Sigmoid colon (tissue), 4 donors: Measurements from ENCODE around the gene STK10.

Experiments used
- EP300 ChIP-seq, 4 donors: sonication (generic); formaldehyde crosslinking; IDR thresholded peaks; one replicate each; pipeline ENCODE4 v1.6.1; 2017; ENCODE audit warnings: antibody characterized with exemption in 4 of 4
- POLR2A ChIP-seq, 2 donors: fragments of 450-650 bp; IDR thresholded peaks; one replicate each; pipeline ENCODE4 v1.6.1; 2016; ENCODE audit warnings: antibody characterized with exemption in 2 of 2, mild to moderate bottlenecking in 2 of 2, moderate library complexity in 2 of 2
- POLR2AphosphoS5 ChIP-seq, 4 donors: sonication (generic); formaldehyde crosslinking; IDR thresholded peaks; one replicate each; pipeline ENCODE4 v1.6.1; 2017; ENCODE audit warnings: antibody characterized with exemption in 4 of 4
- TF ChIP-seq, protein P1 (sequence below), 4 experiments: fragments of 450-650 bp in 3 of 4; fragments of 200-600 bp in 1 of 4; IDR thresholded peaks; one replicate each; pipeline ENCODE4 v1.5.1; 2016 to 2019; ENCODE audit warnings: antibody characterized with exemption in 4 of 4, mild to moderate bottlenecking in 3 of 4, moderate library complexity in 2 of 4

DNA sequence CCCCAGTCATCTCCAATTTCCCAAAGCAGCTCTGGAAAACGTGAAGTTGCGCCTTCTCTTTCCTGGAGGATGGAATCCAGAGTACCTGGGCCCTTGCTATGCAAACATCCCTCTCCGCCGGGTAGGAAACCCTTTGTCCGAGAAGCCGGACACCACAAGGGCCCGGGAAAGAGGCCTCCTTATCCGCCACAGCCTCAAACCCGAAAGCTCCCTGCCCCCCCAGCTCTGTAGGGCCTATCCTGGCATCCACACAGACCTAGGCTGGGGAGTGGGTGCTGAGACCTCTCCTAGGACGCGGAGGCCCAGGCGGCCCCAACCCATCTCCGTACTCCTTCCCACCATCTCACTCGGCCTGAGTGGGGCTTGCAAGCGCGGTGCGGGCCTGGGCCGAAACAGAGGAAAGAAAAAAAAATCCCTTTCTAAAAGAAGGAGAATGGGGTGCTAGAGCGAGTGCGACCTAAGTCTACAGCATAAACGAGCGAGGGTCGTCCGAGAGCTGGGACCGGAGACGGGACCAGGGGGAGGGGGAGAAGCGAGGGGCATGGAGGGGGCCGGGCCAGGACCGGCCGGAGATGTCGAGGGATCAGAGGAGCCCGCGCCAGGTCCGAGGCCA is 182.2 kb downstream of the STK10 start:
- TF ChIP-seq, protein P1, sequence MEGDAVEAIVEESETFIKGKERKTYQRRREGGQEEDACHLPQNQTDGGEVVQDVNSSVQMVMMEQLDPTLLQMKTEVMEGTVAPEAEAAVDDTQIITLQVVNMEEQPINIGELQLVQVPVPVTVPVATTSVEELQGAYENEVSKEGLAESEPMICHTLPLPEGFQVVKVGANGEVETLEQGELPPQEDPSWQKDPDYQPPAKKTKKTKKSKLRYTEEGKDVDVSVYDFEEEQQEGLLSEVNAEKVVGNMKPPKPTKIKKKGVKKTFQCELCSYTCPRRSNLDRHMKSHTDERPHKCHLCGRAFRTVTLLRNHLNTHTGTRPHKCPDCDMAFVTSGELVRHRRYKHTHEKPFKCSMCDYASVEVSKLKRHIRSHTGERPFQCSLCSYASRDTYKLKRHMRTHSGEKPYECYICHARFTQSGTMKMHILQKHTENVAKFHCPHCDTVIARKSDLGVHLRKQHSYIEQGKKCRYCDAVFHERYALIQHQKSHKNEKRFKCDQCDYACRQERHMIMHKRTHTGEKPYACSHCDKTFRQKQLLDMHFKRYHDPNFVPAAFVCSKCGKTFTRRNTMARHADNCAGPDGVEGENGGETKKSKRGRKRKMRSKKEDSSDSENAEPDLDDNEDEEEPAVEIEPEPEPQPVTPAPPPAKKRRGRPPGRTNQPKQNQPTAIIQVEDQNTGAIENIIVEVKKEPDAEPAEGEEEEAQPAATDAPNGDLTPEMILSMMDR (IDR thresholded peaks at IDR 0.05): no peak
- TF ChIP-seq EP300 (IDR thresholded peaks at IDR 0.05) (no peak), POLR2A (IDR thresholded peaks at IDR 0.05) (no peak), POLR2AphosphoS5 (IDR thresholded peaks at IDR 0.05) (no peak)
